Panc1 (cell line): ENCODE results near the gene USP6NL. TPM values are rescaled to one million over a fixed set of nuclear protein-coding genes. Genes with fewer than 3 reads are reported as not detected.
A peak's percentile ranks its signal among the peaks of the same experiment; 100 is the strongest.

Experiments used
- ATAC-seq: fragments of 200-7000 bp; cut with Tn5 transposase; 2 replicates; pipeline ENCODE4 v1.9.1; 2020; ENCODE audit warnings: mild to moderate bottlenecking, moderate library complexity
- BruUV-seq: library from RNA; stranded (reverse); fragments of 400-500 nt; replicated peaks from 2 replicates; lab custom pipeline; 2021; lab: Mats Ljungman, UMichigan
- CTCF ChIA-PET: fragments of 300-600 bp; sonication (Branson Sonifier 250); formaldehyde crosslinking; loops from one replicate; lab custom pipeline; 2022; ENCODE audit warnings: antibody characterized with exemption; lab: Charles Lee
- POLR2A ChIA-PET: fragments of 300-600 bp; sonication (Branson Sonifier 250); formaldehyde crosslinking; loops from one replicate; lab custom pipeline; 2022; ENCODE audit warnings: antibody characterized with exemption; lab: Charles Lee
- DNase-seq: peaks from one replicate; pipeline ENCODE4 v3.0.0-alpha.2; 2010; ENCODE audit warnings: low read depth, low spot score
- H3K27ac ChIP-seq: 2 replicates; pipeline ENCODE4 v1.5.1; 2011; ENCODE audit warnings: mild to moderate bottlenecking, low read length, inconsistent platforms
- H3K27me3 ChIP-seq: fragments of 200-500 bp; sonication (Bioruptor generic); 2 replicates; pipeline ENCODE4 v1.6.0; 2014; ENCODE audit warnings: low read length, inconsistent platforms; ENCODE audit not compliant: control insufficient read depth, insufficient read depth
- H3K36me3 ChIP-seq: fragments of 200-500 bp; sonication (Bioruptor generic); 2 replicates; pipeline ENCODE4 v1.5.1; 2014; ENCODE audit warnings: inconsistent platforms, mild to moderate bottlenecking, low read length, moderate library complexity; ENCODE audit not compliant: control insufficient read depth, insufficient read depth
- H3K4me1 ChIP-seq: 2 replicates; pipeline ENCODE4 v1.5.1; 2011; ENCODE audit warnings: inconsistent platforms, mild to moderate bottlenecking, low read length, moderate library complexity; ENCODE audit not compliant: control insufficient read depth, insufficient read depth
- H3K4me3 ChIP-seq, 2 experiments: 2 replicates each; pipeline ENCODE4 v1.5.1; 2011 to 2012; ENCODE audit warnings: low read depth in 2 of 2, low read length in 2 of 2, mild to moderate bottlenecking in 2 of 2, inconsistent platforms in 1 of 2, moderate library complexity in 1 of 2
- H3K9me3 ChIP-seq: fragments of 200-500 bp; sonication (Bioruptor generic); 2 replicates; pipeline ENCODE4 v1.5.1; 2014; ENCODE audit warnings: low read depth, mild to moderate bottlenecking, inconsistent platforms, low read length, moderate library complexity; ENCODE audit not compliant: control insufficient read depth, insufficient read depth
- POLR2AphosphoS5 ChIP-seq: IDR thresholded peaks from 2 replicates; pipeline ENCODE4 v1.6.1; 2012; ENCODE audit warnings: mild to moderate bottlenecking, low read depth, low read length, moderate library complexity
- SIN3A ChIP-seq: IDR thresholded peaks from 2 replicates; pipeline ENCODE4 v1.6.1; 2012; ENCODE audit warnings: low read depth, mild to moderate bottlenecking, low read length, moderate library complexity, borderline replicate concordance; ENCODE audit not compliant: insufficient read depth
- TCF7L2 ChIP-seq: IDR thresholded peaks from 2 replicates; pipeline ENCODE4 v1.6.1; 2011; ENCODE audit warnings: mild to moderate bottlenecking, low read depth, low read length, inconsistent platforms
- in situ Hi-C: cut with HindIII; loops from 2 replicates; pipeline ENCODE4 v1.10.0; 2016; ENCODE audit warnings: low sequenced_read_pairs, low pct_unique_long_range_greater_than_20kb
- intact Hi-C: fragments of 100-400 bp; cut with micrococcal nuclease; formaldehyde crosslinking; loops from one replicate; pipeline ENCODE4 v1.10.0; 2022; ENCODE audit not compliant: unreplicated experiment
- total RNA-seq: library from RNA; stranded (reverse); gene quantifications from one replicate; pipeline ENCODE4 v1.2.1, GENCODE V29; 2021; ENCODE audit not compliant: unreplicated experiment
- TF ChIP-seq, protein P1 (sequence below): fragments of 450-650 bp; IDR thresholded peaks from 2 replicates; pipeline ENCODE4 v1.5.1; 2017; ENCODE audit warnings: mild to moderate bottlenecking
- TF ChIP-seq, protein P2 (sequence below), 2 experiments: IDR thresholded peaks; 2 replicates each; pipeline ENCODE4 v1.6.1; 2011 to 2012; ENCODE audit warnings: low read depth in 2 of 2, control low read depth in 1 of 2, low read length in 1 of 2, mild to moderate bottlenecking in 1 of 2, moderate library complexity in 1 of 2; ENCODE audit not compliant: insufficient read depth in 1 of 2

Gene USP6NL
- total RNA-seq, 1 experiment from 2014 or later = 13.9 TPM

DNA sequence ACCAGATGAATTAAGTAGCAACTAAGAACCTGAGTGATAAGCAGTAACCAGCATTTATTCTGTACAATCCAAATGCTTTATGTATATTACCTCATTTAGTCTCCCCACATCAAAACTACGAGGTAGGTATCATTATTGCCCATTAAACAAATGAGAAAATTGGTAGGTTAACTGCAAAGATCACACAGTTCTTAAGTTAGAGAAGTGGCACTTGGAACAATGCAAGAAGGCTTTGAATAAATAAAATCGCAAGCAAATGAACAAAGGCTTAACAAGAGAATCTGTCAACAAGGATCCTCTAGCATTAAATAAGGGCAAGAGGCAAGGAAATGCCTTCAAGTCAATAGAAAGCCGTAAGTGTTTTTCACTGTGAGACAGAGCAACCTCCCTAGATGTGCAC, 70.2 kb downstream of the USP6NL start:
- no peaks in the 10 kb centered on the region for H3K36me3 ChIP-seq
- TF ChIP-seq TCF7L2 = no peak
- TF ChIP-seq, protein P1, sequence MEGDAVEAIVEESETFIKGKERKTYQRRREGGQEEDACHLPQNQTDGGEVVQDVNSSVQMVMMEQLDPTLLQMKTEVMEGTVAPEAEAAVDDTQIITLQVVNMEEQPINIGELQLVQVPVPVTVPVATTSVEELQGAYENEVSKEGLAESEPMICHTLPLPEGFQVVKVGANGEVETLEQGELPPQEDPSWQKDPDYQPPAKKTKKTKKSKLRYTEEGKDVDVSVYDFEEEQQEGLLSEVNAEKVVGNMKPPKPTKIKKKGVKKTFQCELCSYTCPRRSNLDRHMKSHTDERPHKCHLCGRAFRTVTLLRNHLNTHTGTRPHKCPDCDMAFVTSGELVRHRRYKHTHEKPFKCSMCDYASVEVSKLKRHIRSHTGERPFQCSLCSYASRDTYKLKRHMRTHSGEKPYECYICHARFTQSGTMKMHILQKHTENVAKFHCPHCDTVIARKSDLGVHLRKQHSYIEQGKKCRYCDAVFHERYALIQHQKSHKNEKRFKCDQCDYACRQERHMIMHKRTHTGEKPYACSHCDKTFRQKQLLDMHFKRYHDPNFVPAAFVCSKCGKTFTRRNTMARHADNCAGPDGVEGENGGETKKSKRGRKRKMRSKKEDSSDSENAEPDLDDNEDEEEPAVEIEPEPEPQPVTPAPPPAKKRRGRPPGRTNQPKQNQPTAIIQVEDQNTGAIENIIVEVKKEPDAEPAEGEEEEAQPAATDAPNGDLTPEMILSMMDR = no peak
- no peak for TF ChIP-seq SIN3A
- no peak for TF ChIP-seq POLR2AphosphoS5
- TF ChIP-seq, protein P2, sequence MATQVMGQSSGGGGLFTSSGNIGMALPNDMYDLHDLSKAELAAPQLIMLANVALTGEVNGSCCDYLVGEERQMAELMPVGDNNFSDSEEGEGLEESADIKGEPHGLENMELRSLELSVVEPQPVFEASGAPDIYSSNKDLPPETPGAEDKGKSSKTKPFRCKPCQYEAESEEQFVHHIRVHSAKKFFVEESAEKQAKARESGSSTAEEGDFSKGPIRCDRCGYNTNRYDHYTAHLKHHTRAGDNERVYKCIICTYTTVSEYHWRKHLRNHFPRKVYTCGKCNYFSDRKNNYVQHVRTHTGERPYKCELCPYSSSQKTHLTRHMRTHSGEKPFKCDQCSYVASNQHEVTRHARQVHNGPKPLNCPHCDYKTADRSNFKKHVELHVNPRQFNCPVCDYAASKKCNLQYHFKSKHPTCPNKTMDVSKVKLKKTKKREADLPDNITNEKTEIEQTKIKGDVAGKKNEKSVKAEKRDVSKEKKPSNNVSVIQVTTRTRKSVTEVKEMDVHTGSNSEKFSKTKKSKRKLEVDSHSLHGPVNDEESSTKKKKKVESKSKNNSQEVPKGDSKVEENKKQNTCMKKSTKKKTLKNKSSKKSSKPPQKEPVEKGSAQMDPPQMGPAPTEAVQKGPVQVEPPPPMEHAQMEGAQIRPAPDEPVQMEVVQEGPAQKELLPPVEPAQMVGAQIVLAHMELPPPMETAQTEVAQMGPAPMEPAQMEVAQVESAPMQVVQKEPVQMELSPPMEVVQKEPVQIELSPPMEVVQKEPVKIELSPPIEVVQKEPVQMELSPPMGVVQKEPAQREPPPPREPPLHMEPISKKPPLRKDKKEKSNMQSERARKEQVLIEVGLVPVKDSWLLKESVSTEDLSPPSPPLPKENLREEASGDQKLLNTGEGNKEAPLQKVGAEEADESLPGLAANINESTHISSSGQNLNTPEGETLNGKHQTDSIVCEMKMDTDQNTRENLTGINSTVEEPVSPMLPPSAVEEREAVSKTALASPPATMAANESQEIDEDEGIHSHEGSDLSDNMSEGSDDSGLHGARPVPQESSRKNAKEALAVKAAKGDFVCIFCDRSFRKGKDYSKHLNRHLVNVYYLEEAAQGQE (IDR thresholded peaks at IDR 0.05; ENCODE audit: insufficient read depth in 1 of 2, low read depth in 2 of 2, low read length in 1 of 2) = no peak
- H3K4me1 ChIP-seq = peaks cover 9% of the 10 kb centered on the region
- no peaks in the 10 kb centered on the region for H3K9me3 ChIP-seq
- intact Hi-C loops = no loop called here
- ATAC-seq (no peak), DNase-seq (no peak)
- ChIA-PET POLR2A (no interaction called here), CTCF (no interaction called here)
- in situ Hi-C loops = no loop called here
- no peak overlapping the region for H3K4me3 ChIP-seq
- H3K27ac ChIP-seq = no peak overlapping the region
- H3K27me3 ChIP-seq = no peaks in the 10 kb centered on the region
- no TSS peak for BruUV-seq

DNA sequence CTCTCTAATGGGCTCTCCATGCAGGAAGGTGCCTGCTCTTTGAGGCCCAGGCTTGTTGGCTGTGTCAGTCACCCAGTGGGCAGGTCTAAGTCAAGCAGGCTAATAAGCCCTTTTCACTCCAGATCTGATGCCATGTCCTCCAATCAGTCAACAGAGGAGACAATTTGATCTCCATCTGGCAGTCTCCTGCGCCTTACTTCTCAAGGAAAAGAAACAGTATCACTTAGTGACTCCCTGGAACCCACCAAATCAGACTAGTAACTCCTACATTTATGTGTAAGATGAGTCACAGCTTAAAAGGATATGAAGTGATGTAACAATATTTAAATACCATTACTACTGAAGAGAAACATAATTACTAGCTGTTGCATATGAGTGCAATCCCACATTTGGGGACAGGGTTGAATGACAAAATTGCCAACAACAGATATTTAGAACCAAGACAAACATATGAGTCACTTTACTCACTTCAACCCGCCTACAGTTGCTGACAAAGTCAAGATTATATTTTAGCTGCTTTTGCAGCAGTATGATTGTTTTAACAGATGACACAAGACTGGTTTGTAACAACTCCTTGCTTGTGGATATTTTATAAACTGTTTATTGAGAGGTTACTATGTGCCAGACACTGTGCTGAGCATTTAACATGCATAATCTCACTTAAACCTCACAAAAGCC, 72.1 kb downstream of the USP6NL start:
- Histone ChIP-seq H3K36me3 (no peaks in the 10 kb centered on the region), H3K9me3 (no peaks in the 10 kb centered on the region), H3K27ac (no peak overlapping the region), H3K27me3 (no peaks in the 10 kb centered on the region), H3K4me3 (no peak overlapping the region), H3K4me1 (peaks cover 9% of the 10 kb centered on the region)
- ATAC-seq (peak; percentile 51; the same call in 1 of the 2 replicates), DNase-seq (peak; percentile 46)
- no peak for TF ChIP-seq SIN3A
- TF ChIP-seq, protein P2 (IDR thresholded peaks at IDR 0.05; ENCODE audit: insufficient read depth in 1 of 2, low read depth in 2 of 2, low read length in 1 of 2) = no peak
- TF ChIP-seq, protein P1 = no peak
- no peak for TF ChIP-seq TCF7L2
- TF ChIP-seq POLR2AphosphoS5 = no peak
- intact Hi-C loops (no loop called here), in situ Hi-C loops (no loop called here)
- BruUV-seq = no TSS peak
- CTCF ChIA-PET = no interaction called here
- POLR2A ChIA-PET = no interaction called here
